Left ventricle myocardium inferior (tissue), 1 donor: ENCODE measurements around the gene PNPO. TPM values are rescaled to one million over a fixed set of nuclear protein-coding genes. Genes with fewer than 3 reads are reported as not detected.
A peak's percentile ranks its signal among the peaks of the same experiment; 100 is the strongest.

Source experiments
- DNase-seq: peaks from one replicate; pipeline ENCODE4 v3.0.0-alpha.2; 2020
- H3K27ac ChIP-seq: fragments of 200-600 bp; replicated peaks from 2 replicates; pipeline ENCODE4 v1.8.0; 2021
- H3K27me3 ChIP-seq: fragments of 200-600 bp; 2 replicates; pipeline ENCODE4 v1.8.0; 2021; ENCODE audit warnings: low read depth
- H3K36me3 ChIP-seq: fragments of 200-600 bp; 2 replicates; pipeline ENCODE4 v1.8.0; 2021
- H3K4me1 ChIP-seq: fragments of 200-600 bp; 2 replicates; pipeline ENCODE4 v1.8.0; 2021
- H3K4me3 ChIP-seq: fragments of 200-600 bp; 2 replicates; pipeline ENCODE4 v1.8.0; 2021; ENCODE audit warnings: mild to moderate bottlenecking, moderate library complexity
- H3K9me3 ChIP-seq: fragments of 200-600 bp; replicated peaks from 2 replicates; pipeline ENCODE4 v1.8.0; 2021
- intact Hi-C: fragments of 100-400 bp; cut with micrococcal nuclease; formaldehyde crosslinking; loops from one replicate; pipeline ENCODE4 v1.11.0; 2022
- total RNA-seq: library from RNA; stranded (reverse); fragmentation: NEBNext Ultra II Directional; extraction: Animal tissue kit (Norgen Biotek cat#: 25700); gene quantifications from one replicate; pipeline ENCODE4 v1.2.1, GENCODE V29; 2021
- TF ChIP-seq, protein P1 (sequence below): fragments of 200-600 bp; IDR thresholded peaks from 2 replicates; pipeline ENCODE4 v1.8.0; 2021; ENCODE audit warnings: antibody characterized with exemption, mild to moderate bottlenecking, borderline replicate concordance
- donor health status: DM: no; HTN: yes; CAD: no; lungs with severe emphysema.

PNPO gene
- total RNA-seq, 1 donor from 2014 or later: 25.3 TPM

DNA sequence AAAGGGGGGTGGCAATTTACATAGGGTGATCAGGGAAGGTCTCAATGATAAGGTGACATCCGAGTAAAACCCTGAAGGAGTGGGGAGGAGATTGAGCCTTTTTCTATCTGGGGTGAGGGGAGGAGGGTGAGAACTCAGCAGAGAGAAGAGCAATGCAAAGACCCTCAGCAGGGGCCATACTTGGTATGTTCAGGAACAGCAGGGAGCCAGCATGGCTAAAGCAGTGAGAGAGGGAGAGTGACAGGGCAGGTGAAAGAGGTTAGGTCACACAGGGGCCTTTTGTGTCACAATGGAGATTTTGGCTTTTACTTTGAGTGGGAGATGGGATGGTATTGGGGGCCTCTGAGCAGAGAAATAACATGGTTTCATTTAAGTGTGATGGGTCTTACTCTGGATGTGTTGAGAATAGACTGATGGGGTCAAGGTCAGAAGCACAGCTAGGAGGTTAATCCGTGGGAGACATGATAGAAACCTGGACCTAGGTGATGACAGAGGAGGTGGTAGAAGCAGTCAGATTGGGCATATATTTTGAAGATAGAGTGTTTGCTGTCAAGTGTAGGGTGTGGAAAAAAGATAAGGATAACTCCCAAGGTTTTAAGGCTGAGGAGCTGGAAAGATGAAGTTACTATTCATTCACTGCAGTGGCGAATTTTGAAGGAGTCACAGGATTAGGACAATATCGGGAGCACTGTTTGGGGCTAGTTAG lies 39.2 kb upstream of the PNPO start:
- no peak overlapping the region for H3K4me3 ChIP-seq

DNA sequence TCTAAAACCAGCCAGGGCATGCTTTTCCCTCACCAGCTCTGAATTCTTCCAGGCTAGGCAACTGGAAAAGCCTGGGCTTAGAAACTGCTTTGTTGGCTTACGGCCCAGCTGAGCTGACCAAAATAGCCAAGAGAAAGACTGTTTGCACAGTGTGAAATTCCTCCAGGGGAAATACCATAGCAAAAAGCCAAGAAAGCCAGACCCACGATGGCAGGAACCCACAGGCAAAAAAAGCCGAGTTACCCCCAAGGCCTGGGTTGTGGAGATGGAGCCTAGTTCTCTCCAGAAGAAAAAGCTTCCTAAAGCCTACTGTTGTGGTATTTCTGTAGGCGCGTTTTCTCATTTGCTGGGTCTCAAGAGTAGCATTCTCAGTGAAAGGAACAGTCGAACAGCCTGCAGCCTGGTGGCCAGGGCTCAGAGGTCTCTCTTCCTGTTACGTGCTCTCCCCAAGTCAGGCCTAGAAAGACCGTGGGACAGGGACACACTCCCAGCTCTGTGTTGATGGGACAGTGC lies 36.1 kb upstream of the PNPO start:
- TF ChIP-seq, protein P1, sequence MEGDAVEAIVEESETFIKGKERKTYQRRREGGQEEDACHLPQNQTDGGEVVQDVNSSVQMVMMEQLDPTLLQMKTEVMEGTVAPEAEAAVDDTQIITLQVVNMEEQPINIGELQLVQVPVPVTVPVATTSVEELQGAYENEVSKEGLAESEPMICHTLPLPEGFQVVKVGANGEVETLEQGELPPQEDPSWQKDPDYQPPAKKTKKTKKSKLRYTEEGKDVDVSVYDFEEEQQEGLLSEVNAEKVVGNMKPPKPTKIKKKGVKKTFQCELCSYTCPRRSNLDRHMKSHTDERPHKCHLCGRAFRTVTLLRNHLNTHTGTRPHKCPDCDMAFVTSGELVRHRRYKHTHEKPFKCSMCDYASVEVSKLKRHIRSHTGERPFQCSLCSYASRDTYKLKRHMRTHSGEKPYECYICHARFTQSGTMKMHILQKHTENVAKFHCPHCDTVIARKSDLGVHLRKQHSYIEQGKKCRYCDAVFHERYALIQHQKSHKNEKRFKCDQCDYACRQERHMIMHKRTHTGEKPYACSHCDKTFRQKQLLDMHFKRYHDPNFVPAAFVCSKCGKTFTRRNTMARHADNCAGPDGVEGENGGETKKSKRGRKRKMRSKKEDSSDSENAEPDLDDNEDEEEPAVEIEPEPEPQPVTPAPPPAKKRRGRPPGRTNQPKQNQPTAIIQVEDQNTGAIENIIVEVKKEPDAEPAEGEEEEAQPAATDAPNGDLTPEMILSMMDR: peak; percentile 23
- peaks cover 97% of the 10 kb centered on the region for H3K4me1 ChIP-seq
- intact Hi-C loops: no loop called here

More for the DNA sequence above, 39.2 kb upstream of the PNPO start:
- H3K27ac ChIP-seq: peak overlapping the region; percentile 99
- DNase-seq: no peak
- no peaks in the 10 kb centered on the region for H3K36me3 ChIP-seq
- intact Hi-C loops: no loop called here
- H3K9me3 ChIP-seq: no peaks in the 10 kb centered on the region
- peaks cover 100% of the 10 kb centered on the region for H3K4me1 ChIP-seq
- TF ChIP-seq, protein P1: no peak
- no peaks in the 10 kb centered on the region for H3K27me3 ChIP-seq

DNA sequence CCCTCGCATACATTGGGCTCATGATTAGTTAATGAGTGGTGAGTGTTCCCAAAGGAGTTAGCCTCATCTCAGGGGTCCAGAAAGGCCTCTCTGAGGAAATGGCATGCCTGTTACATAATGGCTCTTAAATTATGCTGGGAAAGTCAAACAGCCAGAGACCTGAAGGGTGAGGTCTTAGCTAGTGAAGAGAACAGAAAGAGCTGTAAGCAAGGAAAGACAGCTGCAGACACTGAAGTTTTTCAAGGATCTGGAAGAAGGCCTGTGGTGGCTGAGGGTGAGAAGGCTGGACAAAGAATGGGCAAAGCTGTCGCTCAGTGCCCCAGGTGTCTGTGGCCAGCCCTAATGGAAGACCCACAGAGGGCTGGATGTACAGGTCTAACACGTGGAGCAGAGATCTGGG lies 34.9 kb upstream of the PNPO start:
- Histone ChIP-seq H3K27ac (peak overlapping the region; percentile 99), H3K4me1 (peaks cover 86% of the 10 kb centered on the region), H3K27me3 (no peaks in the 10 kb centered on the region), H3K36me3 (no peaks in the 10 kb centered on the region), H3K9me3 (no peaks in the 10 kb centered on the region), H3K4me3 (no peak overlapping the region)
- intact Hi-C loops: no loop called here
- no peak for DNase-seq
- TF ChIP-seq, protein P1: no peak

More for the DNA sequence above, 36.1 kb upstream of the PNPO start:
- peak; percentile 81 for DNase-seq
- Histone ChIP-seq H3K27me3 (no peaks in the 10 kb centered on the region), H3K27ac (peak overlapping the region; percentile 99), H3K9me3 (no peaks in the 10 kb centered on the region), H3K36me3 (no peaks in the 10 kb centered on the region), H3K4me3 (peak overlapping the region; percentile 45)

DNA sequence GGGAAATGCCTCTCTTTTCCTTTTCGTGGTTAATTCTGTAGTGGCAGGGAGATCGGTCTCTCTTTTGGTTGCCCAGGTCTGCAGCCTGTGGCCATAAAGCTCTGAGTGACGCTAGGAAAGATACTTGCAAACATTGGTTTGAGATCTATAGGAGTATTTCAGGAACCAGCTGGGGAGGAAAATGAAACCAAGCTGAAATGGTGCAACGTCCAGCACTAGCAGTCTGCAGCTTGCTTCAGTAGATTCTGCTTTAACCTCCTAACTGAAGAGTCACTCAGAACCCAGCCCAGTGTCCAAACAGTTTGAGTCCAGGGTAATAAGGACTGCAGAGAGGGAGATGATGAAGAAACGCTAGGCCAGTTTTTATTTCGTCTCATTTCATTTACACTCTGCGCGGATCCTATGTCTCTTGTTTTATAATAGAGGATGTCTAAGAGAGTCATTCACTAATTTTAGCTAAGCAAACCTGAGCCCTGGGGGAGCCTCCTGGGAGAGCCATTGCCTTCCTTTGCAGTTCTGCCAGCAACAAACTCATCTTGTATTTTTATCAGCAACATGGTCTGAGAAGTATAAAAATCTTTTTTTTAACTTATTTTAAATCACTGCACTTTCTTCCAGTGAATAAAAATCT lies 33.3 kb upstream of the PNPO start:
- H3K27ac ChIP-seq: peak overlapping the region; percentile 99
- TF ChIP-seq, protein P1: no peak
- no peaks in the 10 kb centered on the region for H3K27me3 ChIP-seq
- intact Hi-C loops: no loop called here
- H3K36me3 ChIP-seq: no peaks in the 10 kb centered on the region
- H3K4me1 ChIP-seq: peaks cover 70% of the 10 kb centered on the region
- no peaks in the 10 kb centered on the region for H3K9me3 ChIP-seq
- peak overlapping the region; percentile 46 for H3K4me3 ChIP-seq
- no peak for DNase-seq

DNA sequence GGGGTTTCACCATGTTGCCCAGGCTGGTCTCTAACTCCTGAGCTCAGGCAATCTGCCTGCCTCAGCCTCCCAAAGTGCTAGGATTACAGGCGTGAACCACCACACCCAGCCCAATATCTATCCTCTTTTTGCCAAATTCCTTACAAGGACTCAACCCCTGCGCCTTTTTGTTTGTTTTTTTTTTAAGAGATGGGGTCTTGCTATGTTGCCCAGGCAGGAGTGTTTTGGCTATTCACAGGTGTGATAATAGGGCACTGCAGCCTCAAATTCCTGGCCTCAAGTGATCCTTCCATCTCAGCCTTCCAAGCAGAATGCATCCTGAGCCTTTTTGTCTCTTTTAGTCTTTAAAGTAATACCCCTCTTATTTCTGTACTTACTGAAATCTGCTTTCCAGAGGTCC lies 28.3 kb upstream of the PNPO start:
- Histone ChIP-seq H3K27me3 (no peaks in the 10 kb centered on the region), H3K4me1 (peaks cover 55% of the 10 kb centered on the region), H3K9me3 (no peaks in the 10 kb centered on the region), H3K27ac (no peak overlapping the region), H3K4me3 (no peak overlapping the region), H3K36me3 (peaks cover 12% of the 10 kb centered on the region)
- TF ChIP-seq, protein P1: no peak
- intact Hi-C loops: no loop called here
- DNase-seq: no peak
